Stimulated activated CD4-positive, alpha-beta T cell treated with anti-CD3 and anti-CD28 coated beads, TNF-alpha, amount 100 ng/mL, for 1 hour (primary cell): Measurements from ENCODE around the gene ZNF311.
"Not testable (repeated sequence)": the region's sequence is repeated elsewhere in the genome, so short reads cannot be mapped to it uniquely, and the experiment has no call there.

Source experiments
- DNase-seq, 3 donors: peaks; one replicate each; pipeline ENCODE4 v3.0.0-alpha.2; 2020; ENCODE audit warnings: low read depth in 3 of 3, low spot score in 1 of 3

ZNF311 gene

DNA sequence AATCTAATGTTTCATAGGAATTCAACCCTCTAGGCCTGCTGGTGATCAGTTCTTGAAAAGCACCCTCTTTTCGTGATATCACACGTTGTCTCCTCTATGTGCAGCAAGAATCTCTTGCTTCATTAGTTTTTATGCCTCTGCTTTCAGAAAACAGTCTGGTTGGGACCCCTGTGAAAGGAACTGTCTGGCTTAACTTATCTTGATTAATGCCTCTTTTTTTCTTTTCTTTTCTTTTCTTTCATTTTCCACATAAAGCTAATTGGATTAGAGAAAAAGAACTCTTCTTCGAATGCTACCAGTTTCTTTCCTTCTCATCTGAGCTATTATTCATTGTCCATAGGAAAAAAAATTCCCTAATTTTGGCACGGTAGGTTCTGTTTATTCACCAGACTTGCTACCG, 21.3 kb downstream of the ZNF311 start:
- no peak for DNase-seq

DNA sequence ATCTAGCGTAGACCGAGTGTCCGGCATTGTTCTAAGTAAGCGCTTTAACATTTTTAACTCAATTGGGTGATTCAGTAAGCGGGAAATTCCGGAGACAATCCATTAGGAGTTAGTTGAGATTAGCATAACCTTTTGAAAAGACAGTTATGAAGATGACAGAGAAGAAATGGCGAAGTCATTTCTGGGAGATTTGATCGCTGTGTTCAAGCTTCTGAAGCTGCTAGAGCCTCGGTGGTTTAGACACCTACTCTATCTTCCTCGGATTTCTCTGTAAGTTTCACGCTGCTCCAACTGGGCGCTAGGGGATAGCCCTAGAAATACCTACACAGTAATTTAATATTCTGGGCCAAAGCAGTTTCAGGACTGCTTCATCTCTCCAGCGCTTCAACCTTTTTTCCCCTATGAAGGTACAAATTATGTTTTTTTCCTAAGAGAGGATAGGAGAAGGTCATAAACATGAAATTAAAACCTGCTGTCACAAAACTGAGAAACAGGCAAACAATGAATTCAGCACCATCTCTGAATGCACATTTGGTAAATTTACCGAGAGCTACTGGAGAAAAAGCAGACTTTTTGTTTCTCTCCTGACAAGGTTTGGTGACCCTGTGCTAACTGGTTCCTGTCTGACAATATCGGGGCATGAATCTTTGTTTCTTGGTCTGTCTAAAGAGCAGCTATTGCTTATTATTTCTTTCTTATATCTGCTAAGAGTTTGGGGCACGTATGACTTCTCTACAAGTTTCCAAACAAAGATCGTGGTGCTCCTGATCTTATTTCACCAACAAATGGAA, 22.4 kb downstream of the ZNF311 start:
- no peak for DNase-seq

DNA sequence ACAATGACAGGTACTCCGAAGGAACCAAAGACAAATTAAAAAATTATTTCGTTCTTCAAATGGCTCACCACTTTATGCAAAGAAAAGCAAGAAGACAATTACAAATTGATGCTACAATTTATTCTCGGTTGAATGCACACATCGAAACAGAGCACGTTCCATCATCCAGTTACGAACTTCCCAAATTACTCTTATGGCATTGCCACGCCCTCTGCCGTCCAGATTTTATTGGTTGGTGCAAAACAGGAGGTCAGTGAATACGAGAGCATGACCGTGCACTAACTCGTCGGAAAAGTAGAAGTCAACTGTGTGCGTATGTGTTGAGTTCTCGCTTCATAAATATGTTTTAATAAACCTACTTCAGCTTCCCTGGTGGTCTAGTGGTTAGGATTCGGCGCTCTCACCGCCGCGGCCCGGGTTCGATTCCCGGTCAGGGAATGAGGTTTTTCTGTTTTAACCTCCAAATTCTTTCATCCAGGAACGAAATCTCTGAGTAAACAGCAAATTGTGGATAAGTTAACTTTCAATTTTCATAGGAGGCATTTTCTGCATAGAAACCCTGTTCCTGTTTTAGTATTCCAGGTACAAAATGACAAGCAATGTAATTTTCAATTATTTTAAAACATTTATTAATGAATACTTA, 23.2 kb downstream of the ZNF311 start:
- DNase-seq: peak; percentile 26 to 71 (median 59)

DNA sequence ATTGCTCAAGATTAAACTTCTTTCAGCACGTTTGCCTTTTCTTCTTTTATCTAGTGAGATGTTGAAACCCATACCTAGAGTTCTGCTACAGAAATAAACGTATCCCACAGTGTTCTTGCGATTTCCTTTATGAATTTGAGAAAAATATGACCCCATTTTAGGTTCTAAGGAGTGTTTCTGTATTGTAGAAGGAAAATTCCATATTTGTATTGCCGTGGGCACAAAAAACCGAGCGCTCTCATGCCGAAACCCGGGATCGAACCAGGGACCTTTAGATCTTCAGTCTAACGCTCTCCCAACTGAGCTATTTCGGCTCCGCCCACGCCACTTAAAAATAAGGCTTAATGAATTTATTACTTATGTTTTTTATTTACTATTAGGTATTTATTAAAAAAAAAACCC, 23.7 kb downstream of the ZNF311 start:
- DNase-seq: peak; percentile 35 to 77 (median 61)

DNA sequence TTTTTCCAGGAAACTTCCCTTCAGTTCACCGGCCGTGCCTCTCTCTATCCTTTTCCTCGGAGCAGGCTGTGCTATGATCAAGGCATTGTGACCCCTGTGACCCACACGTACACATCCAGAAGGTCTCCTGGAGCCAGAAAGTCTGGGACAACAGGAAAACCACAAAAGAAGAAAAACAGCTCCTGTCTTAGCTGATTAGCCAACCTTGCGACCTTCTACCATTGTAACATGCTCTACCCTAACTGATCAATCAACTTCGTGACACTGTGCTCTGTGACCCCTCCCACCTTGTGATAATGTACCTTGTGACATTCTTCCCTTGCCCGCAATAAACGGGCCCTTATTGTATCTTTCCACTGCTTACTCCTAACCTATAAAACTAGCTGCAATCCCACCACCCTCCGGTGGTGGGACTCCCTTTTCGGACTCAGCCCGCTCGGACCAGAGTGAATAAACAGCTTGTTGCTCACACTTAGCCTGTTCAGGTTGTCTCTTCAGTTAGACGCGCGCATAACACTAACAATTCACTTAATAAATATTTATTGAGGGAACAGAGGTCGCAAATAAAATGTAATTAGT, 24.2 kb downstream of the ZNF311 start:
- no peak for DNase-seq

DNA sequence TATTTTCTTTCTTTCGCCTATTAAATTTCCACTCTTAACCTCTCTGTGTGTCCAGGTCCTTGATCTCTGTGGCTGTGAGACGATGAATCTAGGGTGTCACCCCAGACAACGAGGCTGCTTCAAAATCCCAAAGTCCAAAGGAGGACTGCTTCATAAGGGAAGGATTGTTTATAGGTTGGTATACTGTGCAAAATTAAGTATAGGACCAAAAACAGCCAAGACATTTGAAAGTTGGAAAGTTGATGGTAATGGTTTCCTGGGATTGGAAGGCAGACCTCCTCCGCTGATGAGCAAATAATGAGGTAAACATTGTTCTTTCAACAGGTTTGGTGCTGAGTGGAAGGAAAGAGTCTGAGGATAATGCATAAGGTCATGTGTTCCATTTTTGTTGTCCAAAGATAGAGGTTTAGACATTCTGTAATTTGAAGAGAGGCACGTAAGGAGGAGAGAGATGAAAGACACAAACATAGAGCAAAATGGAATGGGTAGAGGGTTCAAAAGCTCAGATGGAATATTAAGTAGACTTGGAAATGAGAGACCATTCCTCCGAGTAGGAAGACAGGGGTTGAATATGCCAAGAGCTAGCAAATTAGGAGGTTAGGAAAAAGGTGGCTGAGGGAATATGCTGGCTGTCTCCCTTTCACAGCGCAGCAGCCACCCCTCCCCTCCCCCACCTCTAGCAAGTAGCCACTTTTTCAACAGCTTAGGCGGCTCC, 24.8 kb downstream of the ZNF311 start:
- DNase-seq: no peak

DNA sequence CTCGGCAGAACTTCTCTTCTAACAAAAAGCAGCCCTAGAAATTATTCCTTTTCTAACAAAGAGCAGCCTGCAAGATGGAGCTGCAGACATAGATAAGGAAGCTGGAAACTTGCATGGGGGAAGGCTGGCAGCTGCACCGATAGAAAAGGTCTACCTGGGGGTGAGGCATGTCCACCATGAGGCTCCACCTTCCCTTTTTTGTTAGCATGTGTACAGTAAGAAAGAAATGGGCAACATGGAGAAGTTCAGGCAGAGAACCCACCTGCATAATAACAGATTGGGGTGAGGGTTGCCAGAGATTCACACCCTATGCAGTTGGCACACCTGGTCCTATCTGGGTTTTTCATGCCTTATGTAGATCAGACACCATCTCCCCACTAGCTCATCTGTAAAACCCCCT, 25.4 kb downstream of the ZNF311 start:
- DNase-seq: no peak

DNA sequence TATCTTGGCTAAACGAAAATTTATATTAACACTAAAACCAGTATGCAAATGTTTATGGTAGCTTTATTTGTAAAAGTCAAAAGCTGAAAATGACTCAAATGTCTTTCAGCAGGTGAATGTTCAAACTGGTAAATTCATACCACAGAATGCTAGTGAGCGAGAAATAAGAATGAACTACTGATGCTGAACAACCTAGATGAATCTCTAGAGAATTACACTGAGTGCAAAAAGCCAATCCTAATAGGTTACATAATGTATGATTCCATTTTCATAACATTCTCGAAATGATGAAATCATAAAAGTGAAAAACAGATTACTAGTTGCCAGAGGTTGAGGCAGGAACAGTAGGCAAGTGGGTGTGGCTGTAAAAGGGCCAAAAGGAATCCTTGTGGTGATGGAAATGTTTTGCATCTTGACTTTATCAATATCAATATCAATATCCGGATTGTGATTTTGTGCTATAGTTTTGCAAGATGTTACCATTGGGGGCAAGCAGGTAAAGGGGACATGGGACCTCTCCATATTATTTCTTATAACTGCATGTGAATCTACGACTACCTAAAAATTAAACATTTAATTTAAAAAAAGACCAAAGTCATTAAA, 26.1 kb downstream of the ZNF311 start:
- DNase-seq: no peak

DNA sequence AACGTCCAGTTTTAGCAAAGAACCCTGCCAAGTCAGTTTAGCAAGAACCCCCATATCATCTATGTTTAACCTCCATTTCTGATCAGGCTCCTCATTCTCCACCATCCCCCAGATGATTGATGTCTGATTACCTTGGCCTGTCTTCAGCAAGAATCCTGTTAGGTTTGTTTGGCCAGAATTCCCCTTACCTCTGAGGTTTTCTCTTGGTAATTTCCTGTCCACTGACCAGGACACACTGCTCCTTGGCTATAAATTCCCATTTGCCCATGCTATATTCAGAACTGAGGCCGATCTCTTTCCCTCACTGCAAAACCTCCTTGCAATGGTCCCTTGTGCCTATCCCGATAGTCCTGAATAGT, 27.0 kb downstream of the ZNF311 start:
- no peak for DNase-seq

DNA sequence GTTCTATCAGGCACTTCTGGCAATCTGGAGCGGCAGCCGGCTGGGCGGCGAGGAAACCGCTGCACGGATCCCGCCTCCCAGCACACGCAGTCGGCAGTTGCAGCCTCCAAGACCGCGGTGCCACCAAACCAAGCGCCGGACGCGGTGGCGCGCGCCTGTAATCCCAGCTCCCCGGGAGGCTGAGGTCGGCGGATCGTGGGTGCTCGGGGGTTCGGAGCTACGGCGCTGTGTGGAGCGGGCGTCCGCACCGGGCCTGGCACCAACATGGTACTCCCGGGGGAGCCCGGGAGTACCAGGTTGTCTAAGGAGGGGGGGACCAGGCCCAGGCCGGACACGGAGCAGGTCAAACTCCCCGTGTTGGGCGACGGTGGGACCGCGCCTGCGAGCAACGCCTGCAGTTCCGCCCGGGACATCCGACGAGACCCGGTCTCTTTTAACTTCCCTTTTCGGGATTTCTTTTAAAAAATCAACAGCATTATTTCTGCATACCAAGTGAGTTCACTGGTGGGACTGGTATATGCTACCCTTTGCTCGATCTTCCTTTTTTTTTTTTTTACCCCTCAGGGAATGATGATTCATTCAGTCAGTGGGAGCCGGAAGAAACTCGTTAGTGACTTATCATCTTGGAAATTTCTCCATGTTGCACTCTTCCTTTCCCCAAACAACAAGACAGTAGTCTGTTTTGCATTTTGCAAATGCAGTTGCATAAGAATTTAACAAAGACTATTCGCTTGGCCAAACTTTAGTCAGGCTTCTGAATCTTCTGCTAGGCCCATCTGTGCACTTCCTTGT, 27.6 kb downstream of the ZNF311 start:
- no peak for DNase-seq

DNA sequence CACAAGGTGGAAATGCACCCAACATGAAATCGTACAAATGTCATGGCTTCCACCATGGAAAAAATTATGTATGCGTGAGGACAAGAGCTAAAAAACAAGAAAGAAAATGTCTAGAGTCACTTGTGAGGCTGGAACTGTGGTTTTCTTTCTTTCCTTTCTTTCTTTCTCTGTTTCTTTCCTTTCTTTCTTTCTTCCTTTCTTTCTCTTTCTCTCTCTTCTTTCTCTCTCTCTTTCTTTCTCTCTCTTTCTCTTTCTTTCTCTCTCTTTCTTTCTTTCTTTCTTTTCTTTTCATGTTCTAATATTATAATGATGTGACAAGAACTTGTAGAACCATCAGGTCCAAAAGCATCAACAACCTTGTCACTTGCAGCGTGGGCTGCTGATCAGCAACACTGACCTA, 28.4 kb downstream of the ZNF311 start:
- no peak for DNase-seq

DNA sequence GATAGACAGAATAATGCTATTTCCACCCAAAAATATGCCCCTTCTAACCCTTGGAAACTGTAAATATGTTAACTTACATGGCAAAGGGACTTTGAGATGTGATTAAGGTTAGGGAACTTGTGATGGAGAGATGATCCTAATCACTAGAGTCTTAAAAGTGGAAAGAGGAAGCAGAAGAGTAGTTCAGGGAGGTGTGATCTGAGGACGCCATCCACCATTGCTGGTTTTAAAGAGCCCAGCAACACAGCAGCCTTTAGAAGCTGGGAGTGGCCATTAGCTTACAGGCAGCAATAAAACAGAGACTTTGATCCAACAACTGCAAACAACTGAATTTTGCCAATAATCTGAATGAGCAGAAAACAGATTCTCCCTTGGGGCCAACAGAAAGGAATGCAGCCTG, 30.6 kb downstream of the ZNF311 start:
- no peak for DNase-seq

DNA sequence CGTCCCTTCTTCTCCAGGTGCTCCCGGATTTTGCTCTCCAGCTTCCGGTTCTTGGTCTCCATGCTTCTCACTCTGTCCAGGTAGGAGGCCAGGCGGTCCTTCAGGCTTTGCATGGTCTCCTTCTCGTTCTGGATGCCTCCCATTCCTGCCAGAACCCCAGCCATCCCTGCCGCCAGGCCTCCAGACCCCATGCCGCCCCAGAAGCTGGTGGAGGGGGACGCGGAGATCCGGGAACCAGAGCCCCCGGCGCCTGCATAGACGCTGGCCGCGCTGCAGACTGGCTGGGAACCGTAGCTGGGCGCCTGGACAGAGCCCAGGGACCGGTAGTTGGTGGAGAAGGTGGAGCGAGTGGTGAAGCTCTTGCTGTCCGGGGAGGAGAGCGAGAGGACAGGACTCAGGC, 35.1 kb downstream of the ZNF311 start:
- DNase-seq: not testable (repeated sequence)

DNA sequence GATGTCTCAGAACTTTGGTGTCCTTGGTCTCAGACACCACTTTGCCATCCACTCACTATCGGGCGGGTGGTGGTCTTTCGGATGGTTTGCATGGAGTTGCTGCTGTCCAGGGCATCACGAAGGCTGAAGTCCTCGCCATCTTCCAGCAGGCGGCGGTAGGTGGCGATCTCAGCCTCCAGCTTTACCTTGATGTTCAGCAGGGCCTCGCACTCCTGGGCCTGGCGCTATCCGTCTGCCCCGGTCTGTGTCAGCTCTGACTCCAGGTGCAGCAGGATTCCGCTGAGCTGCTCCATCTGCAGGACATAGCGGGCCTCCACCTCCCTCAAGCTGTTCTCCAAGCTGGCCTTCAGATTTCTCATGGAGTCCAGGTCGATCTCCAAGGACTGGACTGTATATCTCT, 36.0 kb downstream of the ZNF311 start:
- no peak for DNase-seq

DNA sequence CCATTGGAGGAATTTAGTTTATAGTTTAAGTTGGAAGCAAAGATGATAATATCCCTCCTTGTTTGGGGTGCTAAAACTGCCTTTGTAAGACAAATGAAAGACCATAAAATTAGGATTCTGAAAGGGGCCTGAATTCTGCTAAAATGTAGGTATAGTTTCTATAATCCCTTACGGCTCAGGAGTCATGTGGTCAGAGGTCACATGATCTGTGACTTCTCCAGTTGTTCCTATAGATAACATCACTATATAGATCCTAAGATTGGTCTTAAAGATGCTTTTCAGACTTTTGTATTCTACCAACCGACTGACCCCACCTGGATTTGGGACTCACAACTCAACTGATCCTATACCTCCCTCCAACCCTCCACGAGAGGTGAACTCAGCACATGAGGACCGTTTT, 36.6 kb downstream of the ZNF311 start:
- DNase-seq: no peak

DNA sequence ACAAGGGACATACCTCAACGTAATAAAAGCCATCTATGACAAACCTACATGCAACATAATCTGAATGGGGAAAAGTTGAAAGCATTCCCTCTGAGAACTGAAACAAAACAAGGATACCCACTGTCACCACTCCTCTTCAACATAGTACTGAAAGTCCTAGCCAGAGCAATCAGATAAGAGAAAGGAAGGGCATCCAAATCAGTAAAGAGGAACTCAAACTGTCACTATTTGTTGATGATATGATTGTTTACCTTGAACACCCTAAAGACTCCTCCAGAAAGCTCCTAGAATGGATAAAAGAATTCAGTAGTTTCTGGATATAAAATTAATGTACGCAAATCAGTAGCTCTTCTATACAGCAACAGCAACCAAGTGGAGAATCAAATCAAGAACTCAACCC, 39.4 kb downstream of the ZNF311 start:
- DNase-seq: no peak

DNA sequence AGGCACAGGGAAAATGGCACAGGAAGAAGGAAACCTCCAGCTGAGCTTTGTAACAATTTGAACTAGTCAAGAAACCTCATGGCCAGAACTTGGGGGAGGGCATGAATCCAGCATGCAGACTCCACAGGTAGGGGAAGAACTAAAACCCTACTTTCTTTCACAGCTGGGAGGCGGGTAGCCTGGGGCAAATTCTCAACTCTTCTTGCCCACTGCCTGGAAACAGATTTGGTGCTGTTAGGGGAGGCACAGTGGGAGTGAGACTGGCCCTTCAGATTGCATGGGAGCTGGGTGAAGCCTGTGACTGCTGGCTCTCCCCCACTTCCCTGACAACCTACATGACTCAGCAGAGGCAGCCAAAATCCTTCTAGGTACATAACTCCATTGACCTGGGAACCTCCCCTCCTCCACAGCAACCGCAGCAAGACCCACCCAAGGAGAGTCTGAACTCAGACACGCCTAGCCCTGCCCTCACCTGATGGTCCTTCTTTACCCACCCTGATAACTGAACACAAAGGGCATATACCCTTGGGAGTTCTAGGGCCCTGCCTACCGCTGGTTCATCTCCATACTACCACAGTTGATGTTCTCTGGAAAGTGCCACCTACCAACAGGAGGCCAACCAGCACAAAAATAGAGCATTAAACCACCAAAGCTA, 44.1 kb downstream of the ZNF311 start:
- DNase-seq: no peak

DNA sequence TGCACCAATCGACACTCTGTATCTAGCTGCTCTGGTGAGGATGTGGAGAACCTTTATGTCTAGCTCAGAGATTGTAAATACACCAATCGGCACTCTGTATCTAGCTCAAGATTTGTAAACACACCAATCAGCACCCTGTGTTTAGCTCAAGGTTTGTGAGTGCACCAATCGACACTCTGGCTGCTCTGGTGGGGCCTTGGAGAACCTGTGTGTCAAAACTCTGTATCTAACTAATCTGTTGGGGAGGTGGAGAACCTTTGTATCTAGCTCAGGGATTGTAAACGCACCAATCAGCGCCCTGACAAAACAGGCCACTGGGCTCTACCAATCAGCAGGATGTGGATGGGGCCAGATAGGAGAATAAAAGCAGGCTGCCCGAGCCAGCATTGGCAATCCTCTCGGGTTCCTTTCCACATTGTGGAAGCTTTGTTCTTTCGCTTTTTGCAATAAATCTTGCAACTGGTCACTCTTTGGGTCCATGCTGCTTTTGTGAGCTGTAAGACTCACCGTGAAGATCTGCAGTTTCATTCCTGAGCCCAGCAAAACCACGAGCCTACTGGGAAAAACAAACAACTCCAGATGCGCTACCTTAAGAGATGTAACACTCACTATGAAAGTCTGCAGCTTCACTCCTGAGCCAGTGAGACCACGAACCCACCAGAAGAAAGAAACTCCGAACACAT, 46.4 kb downstream of the ZNF311 start:
- not testable (repeated sequence) for DNase-seq

DNA sequence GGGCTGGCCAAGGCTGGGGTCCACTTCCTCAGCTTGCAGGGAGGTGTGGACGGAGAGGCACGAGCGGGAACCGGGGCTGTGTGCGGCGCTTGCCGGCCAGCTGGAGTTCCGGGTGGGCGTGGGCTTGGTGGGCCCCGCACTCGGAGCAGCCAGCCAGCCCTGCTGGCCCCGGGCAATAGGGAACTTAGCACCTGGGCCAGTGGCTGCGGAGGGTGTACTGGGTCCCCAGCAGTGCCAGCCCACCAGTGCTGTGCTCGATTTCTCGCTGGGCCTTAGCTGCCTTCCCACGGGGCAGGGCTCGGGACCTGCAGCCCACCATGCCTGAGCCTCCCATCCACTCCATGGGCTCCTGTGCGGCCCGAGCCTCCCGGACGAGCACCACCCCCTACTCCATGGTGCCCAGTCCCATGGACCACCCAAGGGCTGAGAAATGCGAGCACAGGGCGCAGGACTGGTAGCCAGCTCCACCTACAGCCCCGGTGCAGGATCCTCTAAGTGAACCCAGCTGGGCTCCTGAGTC, 47.3 kb downstream of the ZNF311 start:
- DNase-seq: not testable (repeated sequence)
